Sigmoid colon (tissue), 7 donors: ENCODE results near the gene TMEM208. TPM values are rescaled to one million over a fixed set of nuclear protein-coding genes. Genes with fewer than 3 reads are reported as not detected.

ENCODE experiments used
- DNase-seq: peaks from one replicate; pipeline ENCODE4 v3.0.0-alpha.2; 2019
- H3K27ac ChIP-seq, 4 donors: fragments of 200-600 bp; sonication (generic); one replicate each; pipeline ENCODE4 v1.5.1; 2016 to 2019; ENCODE audit warnings: mild to moderate bottlenecking in 1 of 4
- H3K27me3 ChIP-seq, 3 donors: fragments of 200-600 bp; sonication (generic); one replicate each; pipeline ENCODE4 v1.5.1; 2019; ENCODE audit warnings: mild to moderate bottlenecking in 1 of 3
- H3K36me3 ChIP-seq, 4 donors: fragments of 200-600 bp; sonication (generic); one replicate each; pipeline ENCODE4 v1.5.1; 2016 to 2019
- H3K4me1 ChIP-seq, 4 donors: fragments of 200-600 bp; sonication (generic); one replicate each; pipeline ENCODE4 v1.5.1; 2017 to 2019
- H3K4me3 ChIP-seq, 4 donors: fragments of 200-600 bp; sonication (generic); one replicate each; pipeline ENCODE4 v1.5.1; 2017 to 2019; ENCODE audit warnings: mild to moderate bottlenecking in 2 of 4, moderate library complexity in 1 of 4
- H3K9me3 ChIP-seq, 4 donors: fragments of 200-600 bp in 3 of 4; sonication (generic) in 3 of 4; one replicate each; pipeline versions ENCODE4 v1.5.1 to v1.6.1; 2013 to 2019
- CTCF ChIP-seq, 4 experiments: fragments of 450-650 bp in 3 of 4; fragments of 200-600 bp in 1 of 4; IDR thresholded peaks; one replicate each; pipeline ENCODE4 v1.5.1; 2016 to 2019; ENCODE audit warnings: antibody characterized with exemption in 4 of 4, mild to moderate bottlenecking in 3 of 4, moderate library complexity in 2 of 4
- EP300 ChIP-seq, 4 donors: sonication (generic); formaldehyde crosslinking; IDR thresholded peaks; one replicate each; pipeline ENCODE4 v1.6.1; 2017; ENCODE audit warnings: antibody characterized with exemption in 4 of 4
- POLR2A ChIP-seq, 2 donors: fragments of 450-650 bp; IDR thresholded peaks; one replicate each; pipeline ENCODE4 v1.6.1; 2016; ENCODE audit warnings: antibody characterized with exemption in 2 of 2, mild to moderate bottlenecking in 2 of 2, moderate library complexity in 2 of 2
- POLR2AphosphoS5 ChIP-seq, 4 donors: sonication (generic); formaldehyde crosslinking; IDR thresholded peaks; one replicate each; pipeline ENCODE4 v1.6.1; 2017; ENCODE audit warnings: antibody characterized with exemption in 4 of 4
- WGBS, 2 donors: extraction: QIAGEN DNeasy Blood & Tissue Kit; methylation state at CpG; one replicate each; pipeline ENCODE4 v1.1.7; 2013; 5-methylcytosine and 5-hydroxymethylcytosine counted together
- intact Hi-C: fragments of 100-400 bp; cut with DNase I; formaldehyde crosslinking; loops from one replicate; pipeline ENCODE4 v1.15.1; 2023
- polyA plus RNA-seq, 3 donors: library from polyadenylated mRNA; stranded (reverse); fragments of 200-250 nt; gene quantifications; one replicate each; pipeline ENCODE4 v1.2.3, GENCODE V29; 2013
- total RNA-seq, 4 donors: library from RNA; depleted of rRNA; stranded (reverse); fragments of >200 nt; gene quantifications; one replicate each; pipeline ENCODE4 v1.1.0, GENCODE V29; 2016
- donor health status: healthy with polysubstance abuse.
- donor health status: Bipolar disorder and iron deficiency.
- donor health status: healthy.

The TMEM208 gene
- total and polyA plus RNA-seq, 7 donors = 15.3 to 109 (median 31.4) TPM

GRCh38 chr16:67208154-67208896 lies 18.6 kb upstream of the TMEM208 start:
- Histone ChIP-seq H3K36me3 (peaks cover 0 to 4% (median 0%) of the 10 kb centered on the region in 4 donors), H3K9me3 (no peaks in the 10 kb centered on the region), H3K27ac (no peak overlapping the region), H3K27me3 (no peaks in the 10 kb centered on the region), H3K4me3 (no peak overlapping the region), H3K4me1 (no peaks in the 10 kb centered on the region)
- DNase-seq = no peak
- 61 to 87% methylated on average over 11 of the region's 11 CpGs for WGBS, 2 donors
- TF ChIP-seq EP300 (IDR thresholded peaks at IDR 0.05) = no peak
- no peak for TF ChIP-seq CTCF (IDR thresholded peaks at IDR 0.05)
- no peak for TF ChIP-seq POLR2A (IDR thresholded peaks at IDR 0.05)
- no peak for TF ChIP-seq POLR2AphosphoS5 (IDR thresholded peaks at IDR 0.05)
- intact Hi-C loops = no loop called here

GRCh38 chr16:67209565-67209964 lies 17.4 kb upstream of the TMEM208 start:
- no peak for DNase-seq
- Histone ChIP-seq H3K9me3 (no peaks in the 10 kb centered on the region), H3K27me3 (no peaks in the 10 kb centered on the region), H3K4me3 (no peak overlapping the region), H3K27ac (no peak overlapping the region), H3K4me1 (no peaks in the 10 kb centered on the region), H3K36me3 (peaks cover 0 to 4% (median 0%) of the 10 kb centered on the region in 4 donors)
- WGBS, 2 donors = 88% methylated on average over 8 of the region's 8 CpGs
- intact Hi-C loops = no loop called here
- no peak for TF ChIP-seq EP300 (IDR thresholded peaks at IDR 0.05)
- no peak for TF ChIP-seq CTCF (IDR thresholded peaks at IDR 0.05)
- no peak for TF ChIP-seq POLR2AphosphoS5 (IDR thresholded peaks at IDR 0.05)
- no peak for TF ChIP-seq POLR2A (IDR thresholded peaks at IDR 0.05)

GRCh38 chr16:67210069-67210937 lies 16.6 kb upstream of the TMEM208 start:
- intact Hi-C loops = no loop called here

GRCh38 chr16:67211674-67212073 lies 15.3 kb upstream of the TMEM208 start:
- WGBS, 2 donors = 88% methylated on average over 7 of the region's 7 CpGs

More at GRCh38 chr16:67210069-67210937, 16.6 kb upstream of the TMEM208 start:
- no peaks in the 10 kb centered on the region for H3K4me1 ChIP-seq
- no peak for DNase-seq
- no peak overlapping the region for H3K4me3 ChIP-seq
- H3K9me3 ChIP-seq = no peaks in the 10 kb centered on the region
- no peak for TF ChIP-seq POLR2A (IDR thresholded peaks at IDR 0.05)
- no peak for TF ChIP-seq EP300 (IDR thresholded peaks at IDR 0.05)
- TF ChIP-seq CTCF (IDR thresholded peaks at IDR 0.05) = no peak
- no peak for TF ChIP-seq POLR2AphosphoS5 (IDR thresholded peaks at IDR 0.05)
- H3K27ac ChIP-seq = no peak overlapping the region
- WGBS, 2 donors = 91% methylated on average over 25 of the region's 25 CpGs
- no peaks in the 10 kb centered on the region for H3K27me3 ChIP-seq
- peaks cover 0 to 4% (median 0%) of the 10 kb centered on the region in 4 donors for H3K36me3 ChIP-seq

More at GRCh38 chr16:67211674-67212073, 15.3 kb upstream of the TMEM208 start:
- Histone ChIP-seq H3K4me3 (no peak overlapping the region), H3K27me3 (no peaks in the 10 kb centered on the region), H3K27ac (no peak overlapping the region), H3K9me3 (no peaks in the 10 kb centered on the region), H3K4me1 (no peaks in the 10 kb centered on the region), H3K36me3 (peaks cover 0 to 4% (median 0%) of the 10 kb centered on the region in 4 donors)
- no peak for DNase-seq
- TF ChIP-seq POLR2AphosphoS5 (IDR thresholded peaks at IDR 0.05) (no peak), EP300 (IDR thresholded peaks at IDR 0.05) (no peak), POLR2A (IDR thresholded peaks at IDR 0.05) (no peak), CTCF (IDR thresholded peaks at IDR 0.05) (no peak)
- intact Hi-C loops = no loop called here
